Fibroblast of lung (primary cell): Measurements from ENCODE around the gene CCL20. TPM values are rescaled to one million over a fixed set of nuclear protein-coding genes. Genes with fewer than 3 reads are reported as not detected.

Experiments used
- DNase-seq, 2 donors: peaks; one replicate each; pipeline versions ENCODE4 v3.0.0 to v3.0.0-alpha.2; 2010; ENCODE audit warnings: low read depth in 2 of 2
- H2AFZ ChIP-seq: 2 replicates; pipeline ENCODE4 v1.5.1; 2012; ENCODE audit warnings: low read length, control low read depth, inconsistent platforms
- H3K27ac ChIP-seq: 2 replicates; pipeline ENCODE4 v1.5.1; 2011; ENCODE audit warnings: low read length, control low read depth; ENCODE audit not compliant: insufficient read depth
- H3K27me3 ChIP-seq: 2 replicates; pipeline ENCODE4 v1.5.1; 2011; ENCODE audit warnings: mild to moderate bottlenecking, low read length; ENCODE audit not compliant: control insufficient read depth, insufficient read depth
- H3K36me3 ChIP-seq: 2 replicates; pipeline ENCODE4 v1.5.1; 2011; ENCODE audit warnings: low read length; ENCODE audit not compliant: control insufficient read depth, insufficient read depth
- H3K4me1 ChIP-seq: 2 replicates; pipeline ENCODE4 v1.5.1; 2011; ENCODE audit warnings: low read length; ENCODE audit not compliant: control insufficient read depth, insufficient read depth; ENCODE audit errors: extremely low read depth
- H3K4me2 ChIP-seq: 2 replicates; pipeline ENCODE4 v1.5.1; 2011; ENCODE audit warnings: low read length, control low read depth; ENCODE audit not compliant: insufficient read depth; ENCODE audit errors: extremely low read depth
- H3K4me3 ChIP-seq, 4 experiments: fragments of 200-600 bp in 1 of 4; sonication (generic) in 1 of 4; replicated peaks in 1 of 4; 2 replicates each; pipeline ENCODE4 v1.5.1; 2011 to 2016; ENCODE audit warnings: low read length in 4 of 4, low read depth in 3 of 4, mild to moderate bottlenecking in 3 of 4, control low read depth in 2 of 4, inconsistent platforms in 1 of 4, mixed read lengths in 1 of 4; ENCODE audit not compliant: insufficient read depth in 1 of 4; ENCODE audit errors: control extremely low read depth in 1 of 4
- H3K79me2 ChIP-seq: 2 replicates; pipeline ENCODE4 v1.5.1; 2012; ENCODE audit warnings: mild to moderate bottlenecking, low read length, inconsistent platforms; ENCODE audit not compliant: control insufficient read depth, insufficient read depth
- H3K9ac ChIP-seq: 2 replicates; pipeline ENCODE4 v1.5.1; 2011; ENCODE audit warnings: mild to moderate bottlenecking, low read length, control low read depth; ENCODE audit not compliant: insufficient read depth
- H3K9me3 ChIP-seq: 2 replicates; pipeline ENCODE4 v1.5.1; 2012; ENCODE audit warnings: low read depth, low read length; ENCODE audit not compliant: control insufficient read depth, insufficient read depth
- H4K20me1 ChIP-seq: 2 replicates; pipeline ENCODE4 v1.5.1; 2011; ENCODE audit warnings: low read length; ENCODE audit not compliant: control insufficient read depth, insufficient read depth; ENCODE audit errors: extremely low read depth
- EZH2 ChIP-seq: IDR thresholded peaks from 2 replicates; pipeline ENCODE4 v1.5.1; 2012; ENCODE audit warnings: low read length, control low read depth, mild to moderate bottlenecking; ENCODE audit errors: missing control alignments
- polyA plus RNA-seq, 2 donors: library from polyadenylated mRNA; depleted of rRNA in 1 of 2; stranded (reverse) in 1 of 2; unstranded in 1 of 2; fragments of >200 nt; gene quantifications; 2 replicates each; pipeline ENCODE4 v1.2.1, GENCODE V29; 2011 to 2012; ENCODE audit warnings: missing spikeins in 1 of 2
- total RNA-seq: library from RNA; depleted of rRNA; stranded (reverse); fragments of >200 nt; gene quantifications from 2 replicates; pipeline ENCODE4 v1.2.1, GENCODE V29; 2014
- TF ChIP-seq, protein P1 (sequence below), 2 donors: IDR thresholded peaks in 1 of 2; conservative IDR thresholded peaks in 1 of 2; 1 replicate in 1 of 2; 2 replicates in 1 of 2; pipeline ENCODE4 v1.5.1; 2011 to 2012; ENCODE audit warnings: low read length in 2 of 2, control low read depth in 1 of 2, inconsistent platforms in 1 of 2, low read depth in 1 of 2, mild to moderate bottlenecking in 1 of 2

The CCL20 gene
- total and polyA plus RNA-seq, 2 donors (not counting 1 experiment from before 2014, with no cell fraction given): 0.23 TPM; not detected in 1

- Histone ChIP-seq H3K4me3 (no peak overlapping the region), H3K4me2 (no peak overlapping the region), H3K27ac (peak overlapping the region; percentile 89), H3K27me3 (no peaks in the 10 kb centered on the region), H3K9me3 (no peaks in the 10 kb centered on the region), H3K36me3 (no peaks in the 10 kb centered on the region), H2AFZ (no peak overlapping the region), H3K9ac (no peak overlapping the region), H3K4me1 (peaks cover 13% of the 10 kb centered on the region), H4K20me1 (no peaks in the 10 kb centered on the region), H3K79me2 (no peaks in the 10 kb centered on the region)
- no peak for TF ChIP-seq EZH2
- TF ChIP-seq, protein P1, sequence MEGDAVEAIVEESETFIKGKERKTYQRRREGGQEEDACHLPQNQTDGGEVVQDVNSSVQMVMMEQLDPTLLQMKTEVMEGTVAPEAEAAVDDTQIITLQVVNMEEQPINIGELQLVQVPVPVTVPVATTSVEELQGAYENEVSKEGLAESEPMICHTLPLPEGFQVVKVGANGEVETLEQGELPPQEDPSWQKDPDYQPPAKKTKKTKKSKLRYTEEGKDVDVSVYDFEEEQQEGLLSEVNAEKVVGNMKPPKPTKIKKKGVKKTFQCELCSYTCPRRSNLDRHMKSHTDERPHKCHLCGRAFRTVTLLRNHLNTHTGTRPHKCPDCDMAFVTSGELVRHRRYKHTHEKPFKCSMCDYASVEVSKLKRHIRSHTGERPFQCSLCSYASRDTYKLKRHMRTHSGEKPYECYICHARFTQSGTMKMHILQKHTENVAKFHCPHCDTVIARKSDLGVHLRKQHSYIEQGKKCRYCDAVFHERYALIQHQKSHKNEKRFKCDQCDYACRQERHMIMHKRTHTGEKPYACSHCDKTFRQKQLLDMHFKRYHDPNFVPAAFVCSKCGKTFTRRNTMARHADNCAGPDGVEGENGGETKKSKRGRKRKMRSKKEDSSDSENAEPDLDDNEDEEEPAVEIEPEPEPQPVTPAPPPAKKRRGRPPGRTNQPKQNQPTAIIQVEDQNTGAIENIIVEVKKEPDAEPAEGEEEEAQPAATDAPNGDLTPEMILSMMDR (conservative IDR thresholded peaks at IDR 0.05 in 1 of 2, IDR thresholded peaks at IDR 0.05 in 1 of 2; ENCODE audit: low read depth in 1 of 2, low read length in 2 of 2): no peak
- DNase-seq: no peak
These were observed 5.7 kb downstream of the CCL20 start for GRCh38 chr2:227819398-227819697.

GRCh38 chr2:227821043-227821942 is 7.7 kb downstream of the CCL20 start:
- no peaks in the 10 kb centered on the region for H3K9me3 ChIP-seq
- TF ChIP-seq EZH2: no peak
- TF ChIP-seq, protein P1 (conservative IDR thresholded peaks at IDR 0.05 in 1 of 2, IDR thresholded peaks at IDR 0.05 in 1 of 2; ENCODE audit: low read depth in 1 of 2, low read length in 2 of 2): no peak

GRCh38 chr2:227822416-227823003 is 8.9 kb downstream of the CCL20 start:
- Histone ChIP-seq H3K9ac (no peak overlapping the region), H3K27me3 (no peaks in the 10 kb centered on the region), H3K9me3 (no peaks in the 10 kb centered on the region), H3K27ac (no peak overlapping the region), H3K4me2 (no peak overlapping the region), H3K36me3 (no peaks in the 10 kb centered on the region), H3K4me3 (no peak overlapping the region), H3K79me2 (no peaks in the 10 kb centered on the region), H3K4me1 (peaks cover 13% of the 10 kb centered on the region), H4K20me1 (no peaks in the 10 kb centered on the region), H2AFZ (no peak overlapping the region)
- peak in 1 of 2 donors; percentile 68 for DNase-seq
- TF ChIP-seq EZH2: no peak
- TF ChIP-seq, protein P1 (conservative IDR thresholded peaks at IDR 0.05 in 1 of 2, IDR thresholded peaks at IDR 0.05 in 1 of 2; ENCODE audit: low read depth in 1 of 2, low read length in 2 of 2): no peak

More at GRCh38 chr2:227821043-227821942, 7.7 kb downstream of the CCL20 start:
- H3K79me2 ChIP-seq: no peaks in the 10 kb centered on the region
- H3K4me3 ChIP-seq: no peak overlapping the region
- no peaks in the 10 kb centered on the region for H3K36me3 ChIP-seq
- H2AFZ ChIP-seq: no peak overlapping the region
- DNase-seq: peak in 1 of 2 donors; percentile 45
- no peaks in the 10 kb centered on the region for H3K27me3 ChIP-seq
- H3K4me1 ChIP-seq: peaks cover 13% of the 10 kb centered on the region
- no peaks in the 10 kb centered on the region for H4K20me1 ChIP-seq
- H3K9ac ChIP-seq: no peak overlapping the region
- H3K4me2 ChIP-seq: no peak overlapping the region
- no peak overlapping the region for H3K27ac ChIP-seq
